Adrenal gland (tissue), 5 donors: Measurements from ENCODE around the gene CYP26A1.

Source experiments
- POLR2A ChIP-seq, 2 donors: fragments of 450-650 bp; IDR thresholded peaks; one replicate each; pipeline ENCODE4 v1.6.1; 2017; ENCODE audit warnings: antibody characterized with exemption in 2 of 2, mild to moderate bottlenecking in 2 of 2, moderate library complexity in 1 of 2
- TF ChIP-seq, protein P1 (sequence below), 6 experiments: fragments of 450-650 bp in 4 of 6; fragments of 200-600 bp in 2 of 6; sonication (generic) in 1 of 6; IDR thresholded peaks; 1 replicate in 5 of 6; 2 replicates in 1 of 6; pipeline versions ENCODE4 v1.5.1 to v1.8.0; 2016 to 2021; ENCODE audit warnings: antibody characterized with exemption in 6 of 6, mild to moderate bottlenecking in 2 of 6, moderate library complexity in 1 of 6
- donor health status: DM: no; HTN: no; CAD: no.

- TF ChIP-seq, protein P1, sequence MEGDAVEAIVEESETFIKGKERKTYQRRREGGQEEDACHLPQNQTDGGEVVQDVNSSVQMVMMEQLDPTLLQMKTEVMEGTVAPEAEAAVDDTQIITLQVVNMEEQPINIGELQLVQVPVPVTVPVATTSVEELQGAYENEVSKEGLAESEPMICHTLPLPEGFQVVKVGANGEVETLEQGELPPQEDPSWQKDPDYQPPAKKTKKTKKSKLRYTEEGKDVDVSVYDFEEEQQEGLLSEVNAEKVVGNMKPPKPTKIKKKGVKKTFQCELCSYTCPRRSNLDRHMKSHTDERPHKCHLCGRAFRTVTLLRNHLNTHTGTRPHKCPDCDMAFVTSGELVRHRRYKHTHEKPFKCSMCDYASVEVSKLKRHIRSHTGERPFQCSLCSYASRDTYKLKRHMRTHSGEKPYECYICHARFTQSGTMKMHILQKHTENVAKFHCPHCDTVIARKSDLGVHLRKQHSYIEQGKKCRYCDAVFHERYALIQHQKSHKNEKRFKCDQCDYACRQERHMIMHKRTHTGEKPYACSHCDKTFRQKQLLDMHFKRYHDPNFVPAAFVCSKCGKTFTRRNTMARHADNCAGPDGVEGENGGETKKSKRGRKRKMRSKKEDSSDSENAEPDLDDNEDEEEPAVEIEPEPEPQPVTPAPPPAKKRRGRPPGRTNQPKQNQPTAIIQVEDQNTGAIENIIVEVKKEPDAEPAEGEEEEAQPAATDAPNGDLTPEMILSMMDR (IDR thresholded peaks at IDR 0.05), result no peak
- TF ChIP-seq POLR2A (IDR thresholded peaks at IDR 0.05), result no peak
Measured at GRCh38 chr10:93059975-93060886, 13.5 kb upstream of the CYP26A1 start, which contains the start of gene CYP26C1.
